IMR-90 (cell line): Measurements from ENCODE around the gene OR52K2. TPM values are rescaled to one million over a fixed set of nuclear protein-coding genes. Genes with fewer than 3 reads are reported as not detected.

Experiments used
- ATAC-seq: fragments of 200-7000 bp; cut with Tn5 transposase; 2 replicates; pipeline ENCODE4 v1.9.1; 2020; ENCODE audit warnings: low read depth, mild to moderate bottlenecking, moderate library complexity
- BruUV-seq: library from RNA; stranded (reverse); fragments of 400-500 nt; replicated peaks from 2 replicates; lab custom pipeline; 2021; lab: Mats Ljungman, UMichigan
- CTCF ChIA-PET: fragments of 300-600 bp; formaldehyde crosslinking; extraction: SDS; loops from one replicate; lab custom pipeline; 2021; ENCODE audit warnings: antibody characterized with exemption; lab: Yijun Ruan, JAX
- POLR2A ChIA-PET: fragments of 300-600 bp; sonication (Branson Sonifier 250); formaldehyde crosslinking; loops from one replicate; lab custom pipeline; 2022; ENCODE audit warnings: antibody characterized with exemption; ENCODE audit not compliant: unreplicated experiment; lab: Charles Lee
- DNase-seq: peaks from one replicate; pipeline ENCODE4 v3.0.0; 2013
- H2AFZ ChIP-seq: replicated peaks from 2 replicates; pipeline ENCODE3; 2013; ENCODE audit warnings: low read length, mild to moderate bottlenecking; ENCODE audit not compliant: poor library complexity
- H2AK5ac ChIP-seq: 2 replicates; pipeline ENCODE4 v1.6.1; 2013; ENCODE audit warnings: low read depth, low read length, inconsistent platforms
- H2AK9ac ChIP-seq: replicated peaks from 2 replicates; pipeline ENCODE3; 2013; ENCODE audit warnings: mild to moderate bottlenecking, low read depth, low read length, moderate library complexity; ENCODE audit not compliant: poor library complexity
- H2BK120ac ChIP-seq: 2 replicates; pipeline ENCODE4 v1.6.1; 2013; ENCODE audit warnings: low read depth, low read length, inconsistent platforms
- H2BK15ac ChIP-seq: 3 replicates; pipeline ENCODE4 v1.6.1; 2013; ENCODE audit warnings: low read depth, low read length, inconsistent platforms
- H2BK20ac ChIP-seq: 2 replicates; pipeline ENCODE4 v1.6.1; 2013; ENCODE audit warnings: low read depth, mild to moderate bottlenecking, inconsistent platforms, low read length, moderate library complexity
- H2BK5ac ChIP-seq: 2 replicates; pipeline ENCODE4 v1.6.1; 2013; ENCODE audit warnings: mild to moderate bottlenecking, low read depth, low read length, inconsistent platforms; ENCODE audit not compliant: poor library complexity, severe bottlenecking
- H3K14ac ChIP-seq: replicated peaks from 2 replicates; pipeline ENCODE4 v1.6.1; 2013; ENCODE audit warnings: low read depth, low read length, inconsistent platforms
- H3K18ac ChIP-seq: 2 replicates; pipeline ENCODE4 v1.6.1; 2013; ENCODE audit warnings: low read depth, low read length, control low read depth
- H3K23ac ChIP-seq: 2 replicates; pipeline ENCODE4 v1.6.1; 2013; ENCODE audit warnings: low read depth, low read length, inconsistent platforms
- H3K27ac ChIP-seq: 2 replicates; pipeline ENCODE4 v1.5.1; 2013; ENCODE audit warnings: mild to moderate bottlenecking, control low read depth, low read length; ENCODE audit not compliant: insufficient read depth
- H3K27me3 ChIP-seq: 2 replicates; pipeline ENCODE4 v1.6.1; 2013; ENCODE audit warnings: low read length; ENCODE audit not compliant: control insufficient read depth, insufficient read depth
- H3K36me3 ChIP-seq: 2 replicates; pipeline ENCODE4 v1.6.1; 2013; ENCODE audit warnings: low read length, mixed read lengths; ENCODE audit not compliant: control insufficient read depth, insufficient read depth
- H3K4ac ChIP-seq: 2 replicates; pipeline ENCODE4 v1.6.1; 2013; ENCODE audit warnings: low read depth, low read length, inconsistent platforms
- H3K4me1 ChIP-seq: 2 replicates; pipeline ENCODE4 v1.6.1; 2013; ENCODE audit warnings: low read length, mixed read lengths; ENCODE audit not compliant: control insufficient read depth, insufficient read depth
- H3K4me2 ChIP-seq: 2 replicates; pipeline ENCODE4 v1.6.1; 2013; ENCODE audit warnings: low read depth, mild to moderate bottlenecking, control low read depth, low read length, moderate library complexity
- H3K4me3 ChIP-seq: 2 replicates; pipeline ENCODE4 v1.5.1; 2013; ENCODE audit warnings: low read depth, mild to moderate bottlenecking, control low read depth, low read length, moderate library complexity; ENCODE audit not compliant: insufficient read depth
- H3K56ac ChIP-seq: 2 replicates; pipeline ENCODE4 v1.6.1; 2013; ENCODE audit warnings: low read length, inconsistent platforms; ENCODE audit not compliant: insufficient read depth; ENCODE audit errors: extremely low read depth
- H3K79me1 ChIP-seq, 2 experiments: 2 replicates each; pipeline ENCODE4 v1.6.1; 2013; ENCODE audit warnings: low read length in 2 of 2, inconsistent platforms in 1 of 2, low read depth in 1 of 2
- H3K9ac ChIP-seq: 2 replicates; pipeline ENCODE4 v1.6.1; 2013; ENCODE audit warnings: low read depth, low read length, control low read depth
- H3K9me1 ChIP-seq: 2 replicates; pipeline ENCODE4 v1.6.1; 2013; ENCODE audit warnings: low read length, inconsistent platforms; ENCODE audit not compliant: insufficient read depth
- H3K9me3 ChIP-seq: 2 replicates; pipeline ENCODE4 v1.6.1; 2013; ENCODE audit warnings: low read length; ENCODE audit not compliant: control insufficient read depth, insufficient read depth
- H4K20me1 ChIP-seq: 2 replicates; pipeline ENCODE4 v1.6.1; 2013; ENCODE audit warnings: low read length, inconsistent platforms; ENCODE audit not compliant: insufficient read depth
- H4K5ac ChIP-seq: 2 replicates; pipeline ENCODE4 v1.6.1; 2013; ENCODE audit warnings: mild to moderate bottlenecking, low read depth, low read length, control low read depth
- H4K8ac ChIP-seq, 2 experiments: 2 replicates each; pipeline ENCODE4 v1.6.1; 2013; ENCODE audit warnings: low read depth in 2 of 2, low read length in 2 of 2, control low read depth in 1 of 2, inconsistent platforms in 1 of 2
- H4K91ac ChIP-seq: 2 replicates; pipeline ENCODE4 v1.6.1; 2013; ENCODE audit warnings: low read depth, low read length, inconsistent platforms; ENCODE audit not compliant: insufficient read depth
- BHLHE40 ChIP-seq: fragments of 150-350 bp; IDR thresholded peaks from 2 replicates; pipeline ENCODE4 v1.6.1; 2016; ENCODE audit warnings: mild to moderate bottlenecking, low read depth, low read length
- CEBPB ChIP-seq: IDR thresholded peaks from 2 replicates; pipeline ENCODE4 v1.6.1; 2012; ENCODE audit warnings: low read depth, low read length, improper control_type of control experiment
- CTCF ChIP-seq: conservative IDR thresholded peaks from 2 replicates; pipeline ENCODE4 v1.5.1; 2012; ENCODE audit warnings: mild to moderate bottlenecking, low read depth, low read length, improper control_type of control experiment
- ELK1 ChIP-seq: fragments of 150-350 bp; IDR thresholded peaks from 2 replicates; pipeline ENCODE4 v1.6.1; 2016; ENCODE audit warnings: low read depth, mild to moderate bottlenecking, low read length, moderate library complexity, borderline replicate concordance
- FOS ChIP-seq: fragments of 150-350 bp; IDR thresholded peaks from 2 replicates; pipeline ENCODE4 v1.6.1; 2016; ENCODE audit warnings: low read depth, low read length
- RCOR1 ChIP-seq: IDR thresholded peaks from 2 replicates; pipeline ENCODE4 v1.6.1; 2012; ENCODE audit warnings: mild to moderate bottlenecking, low read length, improper control_type of control experiment; ENCODE audit not compliant: insufficient replicate concordance
- SMC3 ChIP-seq: fragments of 150-350 bp; IDR thresholded peaks from 2 replicates; pipeline ENCODE4 v1.6.1; 2016; ENCODE audit warnings: low read depth, mild to moderate bottlenecking, antibody characterized with exemption, low read length, moderate library complexity
- USF2 ChIP-seq: fragments of 150-350 bp; IDR thresholded peaks from 2 replicates; pipeline ENCODE4 v1.6.1; 2017; ENCODE audit warnings: mild to moderate bottlenecking, antibody characterized with exemption, low read length, low read depth
- WGBS, 2 experiments: methylation state at CpG; one replicate each; pipeline versions ENCODE4 v1.1.5 to v1.1.7; 2013; ENCODE audit warnings: missing lambda C conversion rate in 2 of 2; ENCODE audit not compliant: insufficient read length in 1 of 2; ENCODE audit errors: extremely low coverage in 2 of 2; 5-methylcytosine and 5-hydroxymethylcytosine counted together
- dilution Hi-C: fragments of 300-500 bp; cut with HindIII; formaldehyde crosslinking; loops from one replicate; pipeline ENCODE4 v1.14.3; 2018; ENCODE audit warnings: low sequenced_read_pairs; ENCODE audit not compliant: unreplicated experiment
- in situ Hi-C: fragments of 300-500 bp; cut with MboI; formaldehyde crosslinking; loops from 3 replicates; pipeline ENCODE4 v1.14.3; 2019; ENCODE audit warnings: low sequenced_read_pairs, inconsistent platforms, mixed read lengths
- intact Hi-C: fragments of 100-400 bp; cut with micrococcal nuclease; formaldehyde crosslinking; loops from 2 replicates; pipeline ENCODE4 v1.10.0; 2022
- polyA plus RNA-seq, 3 experiments: library from polyadenylated mRNA; depleted of rRNA; stranded (reverse); fragments of >200 nt; gene quantifications; 2 replicates each; pipeline ENCODE4 v1.2.3, GENCODE V29; 2012; ENCODE audit warnings: low replicate concordance in 1 of 3
- total RNA-seq: library from RNA; depleted of rRNA; stranded (reverse); fragments of >200 nt; gene quantifications from 2 replicates; pipeline ENCODE4 v1.2.3, GENCODE V29; 2012

OR52K2 gene
- total and polyA plus RNA-seq, 2 of the 4 experiments (the other 2 are of a cell fraction) = not detected

- Histone ChIP-seq H3K9me1 (no peaks in the 10 kb centered on the region), H4K91ac (no peak overlapping the region), H2BK5ac (no peak overlapping the region), H2BK15ac (no peak overlapping the region), H4K20me1 (no peaks in the 10 kb centered on the region), H4K5ac (no peak overlapping the region), H3K36me3 (no peaks in the 10 kb centered on the region), H3K4me2 (no peak overlapping the region), H3K18ac (no peak overlapping the region), H3K4me1 (no peaks in the 10 kb centered on the region), H3K9ac (no peak overlapping the region), H2BK120ac (no peak overlapping the region), H3K14ac (no peak overlapping the region), H2BK20ac (no peak overlapping the region), H2AFZ (no peak overlapping the region), H3K79me1 (no peaks in the 10 kb centered on the region), H3K4ac (no peak overlapping the region), H3K27me3 (no peaks in the 10 kb centered on the region), H3K9me3 (no peaks in the 10 kb centered on the region), H3K23ac (no peak overlapping the region), H2AK9ac (no peak overlapping the region), H4K8ac (no peak overlapping the region), H3K56ac (no peak overlapping the region), H2AK5ac (no peak overlapping the region), H3K27ac (no peak overlapping the region), H3K4me3 (no peak overlapping the region)
- WGBS, 2 experiments = 45% methylated on average over 2 of the region's 4 CpGs; no CpG with 5 or more reads in 1 of the 2 experiments
- CTCF ChIA-PET = interaction anchor here (0.8 to 1.4 kb wide), 2 partner anchors 27 to 298 kb away, joined by 3 to 4 read pairs; no protein-coding TSS in a partner anchor
- ATAC-seq = no peak
- in situ Hi-C loops = no loop called here
- POLR2A ChIA-PET = no interaction called here
- dilution Hi-C loops = no loop called here
- TF ChIP-seq BHLHE40 (no peak), FOS (no peak), USF2 (no peak), CTCF (no peak), CEBPB (no peak), SMC3 (no peak), ELK1 (no peak), RCOR1 (no peak)
- no peak for DNase-seq
- no TSS peak for BruUV-seq
- intact Hi-C loops = no loop called here
Observed at GRCh38 chr11:4484310-4484709, 35.2 kb downstream of the OR52K2 start.
